ENCODE data around the gene NF1.
A peak's percentile ranks its signal among the peaks of the same experiment; 100 is the strongest.
"Not testable (repeated sequence)": the region's sequence is repeated elsewhere in the genome, so short reads cannot be mapped to it uniquely, and the experiment has no call there.

NF1 gene

GRCh38 chr17:31094600-31095235, at the start of gene NF1:
NF1 (plus strand) TSS chr17:31094977; CDS start chr17:31095310, 333 bp downstream.
- DNase-seq (ENCODE audit: low spot score): peak; percentile 90

GRCh38 chr17:31046856-31047425, 47.8 kb upstream of the NF1 start:
- not testable (repeated sequence) for DNase-seq (ENCODE audit: low spot score)

- no peak for DNase-seq (ENCODE audit: low spot score)
Observed at GRCh38 chr17:31048142-31048541, 46.6 kb upstream of the NF1 start.

DNA sequence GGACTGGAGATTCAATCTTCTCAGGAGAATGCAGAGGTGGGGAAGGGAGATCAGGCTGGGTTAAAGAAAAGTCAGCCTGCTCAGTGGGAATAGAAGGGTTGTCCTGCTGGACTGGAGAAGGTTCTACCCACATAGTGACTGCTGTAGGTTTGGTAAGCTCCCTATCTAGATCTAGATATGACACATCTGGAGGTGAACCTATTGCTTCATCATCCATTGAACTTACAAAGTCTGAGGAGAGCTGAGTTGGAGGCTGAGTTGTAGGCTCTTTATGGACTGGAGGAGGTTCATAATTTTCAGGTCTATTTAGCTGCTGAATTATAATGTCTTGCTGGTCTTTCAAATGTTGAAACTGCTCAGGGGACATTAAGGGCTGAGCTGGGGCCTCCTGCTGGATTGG, 46.0 kb upstream of the NF1 start:
- DNase-seq (ENCODE audit: low spot score): no peak

GRCh38 chr17:31050948-31051347, 43.8 kb upstream of the NF1 start:
- no peak for DNase-seq (ENCODE audit: low spot score)

- DNase-seq (ENCODE audit: low spot score): no peak
Observed at GRCh38 chr17:31051506-31051905, 43.3 kb upstream of the NF1 start.

- no peak for DNase-seq (ENCODE audit: low spot score)
Observed at GRCh38 chr17:31052187-31052889, 42.4 kb upstream of the NF1 start.

GRCh38 chr17:31053071-31053470, 41.7 kb upstream of the NF1 start:
- DNase-seq (ENCODE audit: low spot score): no peak

- no peak for DNase-seq (ENCODE audit: low spot score)
Observed at GRCh38 chr17:31054761-31055160, 40.0 kb upstream of the NF1 start.

- DNase-seq (ENCODE audit: low spot score): no peak
Observed at GRCh38 chr17:31058976-31059375, 35.8 kb upstream of the NF1 start.

DNA sequence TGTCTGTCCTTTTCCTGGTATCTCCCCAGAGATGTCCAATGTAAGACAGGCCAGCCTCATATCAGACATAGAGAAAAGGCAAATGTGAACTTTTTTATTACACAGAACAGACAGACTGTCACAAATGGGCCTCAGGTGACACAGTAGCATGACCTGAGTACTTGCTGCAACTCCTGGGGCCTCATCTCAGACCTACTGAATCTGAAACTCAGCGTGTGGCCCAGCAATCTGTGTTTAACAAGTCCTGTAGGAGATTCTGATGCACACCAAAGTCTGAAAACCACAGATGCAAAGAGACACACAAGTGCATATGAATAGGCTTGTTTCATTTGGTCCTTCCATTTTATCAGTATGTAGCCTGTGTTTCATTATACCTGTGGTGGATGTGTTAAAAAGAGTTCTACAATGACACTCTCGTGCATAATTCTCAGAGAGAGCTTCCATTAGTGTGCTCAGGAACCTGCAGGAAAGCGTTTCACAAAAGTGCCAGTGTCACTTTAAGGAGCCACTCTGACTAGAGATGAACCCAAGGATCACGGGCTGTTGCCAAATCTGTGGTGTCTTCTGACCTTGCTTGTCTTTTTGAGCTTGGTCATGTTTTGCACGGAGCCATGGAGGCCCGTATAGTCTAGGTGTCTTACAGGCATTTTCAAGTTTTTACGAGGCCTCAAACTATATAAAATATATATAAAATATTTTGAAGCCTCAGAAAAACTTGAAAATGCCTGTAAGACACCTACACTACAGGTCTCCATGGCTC, 33.8 kb upstream of the NF1 start:
- DNase-seq (ENCODE audit: low spot score): no peak

- no peak for DNase-seq (ENCODE audit: low spot score)
Observed at GRCh38 chr17:31061678-31062077, 33.1 kb upstream of the NF1 start.

GRCh38 chr17:31062346-31062745, 32.4 kb upstream of the NF1 start:
- DNase-seq (ENCODE audit: low spot score): no peak

DNA sequence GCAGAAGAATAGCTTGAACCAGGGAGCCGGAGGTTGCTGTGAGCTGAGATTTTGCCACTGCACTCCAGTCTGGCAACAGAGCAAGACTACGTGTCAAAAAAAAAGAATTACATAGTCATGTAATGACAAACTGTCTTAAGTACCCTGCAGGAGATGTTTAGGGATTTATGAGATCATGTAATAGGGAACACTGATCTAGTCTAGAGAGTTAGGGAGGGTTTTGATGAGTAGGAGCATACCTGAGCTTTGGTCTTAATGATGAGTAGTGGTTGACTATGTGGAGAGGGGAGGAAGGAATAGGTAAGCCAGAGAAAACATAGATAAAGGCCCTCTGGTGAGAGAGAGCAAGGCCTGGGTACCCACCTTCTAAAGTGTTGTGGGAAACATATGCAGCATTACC, 30.1 kb upstream of the NF1 start:
- DNase-seq (ENCODE audit: low spot score): no peak

GRCh38 chr17:31067691-31068184, 27.0 kb upstream of the NF1 start:
- DNase-seq (ENCODE audit: low spot score): no peak

GRCh38 chr17:31068291-31068690, 26.5 kb upstream of the NF1 start:
- peak; percentile 39 for DNase-seq (ENCODE audit: low spot score)

GRCh38 chr17:31072186-31072585, 22.6 kb upstream of the NF1 start:
- DNase-seq (ENCODE audit: low spot score): no peak

DNA sequence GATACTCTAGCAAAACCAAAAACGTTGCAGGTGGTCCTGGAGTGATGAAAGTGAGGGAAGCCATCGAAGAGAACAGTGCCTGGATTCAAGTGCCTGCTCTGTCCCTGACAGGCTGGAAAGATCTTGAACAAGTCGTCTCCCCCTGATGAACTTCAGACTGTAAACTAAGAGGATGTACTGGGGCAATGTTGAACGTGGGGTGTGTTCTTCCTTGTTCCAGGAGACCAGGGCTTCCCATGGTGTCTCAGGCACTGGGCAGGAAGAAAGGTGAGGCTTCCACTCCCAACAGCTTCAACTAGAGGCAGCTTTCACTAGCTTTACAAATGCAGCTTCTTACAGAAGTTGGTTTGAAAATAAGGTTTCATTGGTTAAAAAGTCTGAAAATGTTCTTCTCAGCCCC, 21.4 kb upstream of the NF1 start:
- DNase-seq (ENCODE audit: low spot score): no peak

DNA sequence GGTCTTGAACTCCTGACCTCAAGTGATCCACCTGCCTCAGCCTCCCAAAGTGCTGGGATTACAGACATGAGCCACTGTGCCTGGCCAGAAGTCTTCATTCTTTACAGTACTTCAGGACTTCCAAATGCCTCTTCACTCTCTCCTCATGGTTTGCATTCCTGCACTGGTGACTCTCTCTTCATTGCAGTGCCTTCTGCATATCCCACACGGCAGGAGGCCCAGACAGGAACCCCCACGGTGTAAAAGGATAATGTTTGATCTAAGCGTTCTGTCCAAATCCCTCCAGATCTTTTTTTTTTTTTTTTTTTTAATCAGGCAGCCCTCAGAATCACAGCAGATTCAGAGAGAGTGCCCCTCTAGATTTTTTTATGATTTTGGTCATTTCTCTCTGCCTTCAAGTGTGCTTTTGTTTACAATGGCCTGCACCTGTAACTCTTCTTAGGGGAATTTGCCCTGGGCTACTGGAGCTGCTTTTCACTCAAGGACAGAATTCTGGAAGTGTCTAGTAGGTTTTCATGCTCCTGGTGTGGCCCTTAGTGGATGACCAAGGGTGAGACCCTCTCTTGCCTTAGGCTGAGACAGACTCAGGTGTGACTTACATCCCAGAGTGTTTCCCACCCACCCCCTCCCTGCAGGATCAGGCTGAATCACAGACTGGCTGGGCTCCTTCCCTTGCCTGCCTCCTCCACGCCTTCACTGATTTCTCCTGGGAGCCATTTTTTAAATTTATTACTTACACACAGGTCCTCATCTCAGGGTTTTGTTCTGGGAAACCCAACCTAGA, 19.8 kb upstream of the NF1 start:
- no peak for DNase-seq (ENCODE audit: low spot score)

GRCh38 chr17:31078290-31078689, 16.5 kb upstream of the NF1 start:
- no peak for DNase-seq (ENCODE audit: low spot score)

DNA sequence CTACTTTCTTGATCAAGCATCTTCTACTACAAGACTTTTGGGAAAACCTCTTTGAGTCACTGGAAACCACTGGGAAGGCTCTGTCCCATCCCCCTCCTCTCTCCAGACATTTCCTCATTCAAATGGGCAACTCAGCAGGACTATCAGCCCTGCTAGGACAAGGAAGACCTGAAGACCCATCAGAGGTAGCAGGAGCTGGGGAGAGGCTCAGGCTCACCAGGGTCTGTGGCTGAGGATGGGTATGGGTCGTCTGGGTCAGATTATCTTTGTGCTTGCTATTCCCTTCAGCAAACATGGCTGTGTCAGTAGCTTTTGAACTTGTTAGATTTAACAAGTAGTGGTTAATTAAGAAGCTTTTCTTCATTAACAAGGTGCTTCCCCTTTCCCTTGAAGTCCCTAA, 15.0 kb upstream of the NF1 start:
- no peak for DNase-seq (ENCODE audit: low spot score)

- DNase-seq (ENCODE audit: low spot score): no peak
Observed at GRCh38 chr17:31085563-31085962, 9.2 kb upstream of the NF1 start.
